GM12891 (cell line): Measurements from ENCODE around the gene PRKCA.

Experiments used
- DNase-seq: peaks from one replicate; pipeline ENCODE4 v3.0.0; 2011; ENCODE audit warnings: low spot score; ENCODE audit not compliant: insufficient read length
- FAIRE-seq: peaks from 2 replicates; lab custom pipeline; 2011; peaks lifted over from hg19 to GRCh38; lab: Jason Lieb, UNC
- PAX5 ChIP-seq: IDR thresholded peaks from 2 replicates; pipeline ENCODE4 v1.6.1; 2011; ENCODE audit warnings: low read length, moderate library complexity, mild to moderate bottlenecking; ENCODE audit not compliant: insufficient read depth, severe bottlenecking
- POLR2A ChIP-seq: IDR thresholded peaks from 2 replicates; pipeline ENCODE4 v1.6.1; 2011; ENCODE audit warnings: low read depth, low read length, control low read depth
- POLR2AphosphoS5 ChIP-seq: IDR thresholded peaks from 2 replicates; pipeline ENCODE4 v1.6.1; 2011; ENCODE audit warnings: low read depth, low read length, control low read depth
- POU2F2 ChIP-seq: IDR thresholded peaks from 2 replicates; pipeline ENCODE4 v1.6.1; 2011; ENCODE audit warnings: low read depth, mild to moderate bottlenecking, control low read depth, low read length, moderate library complexity
- SPI1 ChIP-seq: IDR thresholded peaks from 2 replicates; pipeline ENCODE4 v1.6.1; 2011; ENCODE audit warnings: low read depth, low read length, control low read depth
- TAF1 ChIP-seq: IDR thresholded peaks from 2 replicates; pipeline ENCODE4 v1.6.1; 2011; ENCODE audit warnings: low read depth, low read length, control low read depth

PRKCA gene

DNA sequence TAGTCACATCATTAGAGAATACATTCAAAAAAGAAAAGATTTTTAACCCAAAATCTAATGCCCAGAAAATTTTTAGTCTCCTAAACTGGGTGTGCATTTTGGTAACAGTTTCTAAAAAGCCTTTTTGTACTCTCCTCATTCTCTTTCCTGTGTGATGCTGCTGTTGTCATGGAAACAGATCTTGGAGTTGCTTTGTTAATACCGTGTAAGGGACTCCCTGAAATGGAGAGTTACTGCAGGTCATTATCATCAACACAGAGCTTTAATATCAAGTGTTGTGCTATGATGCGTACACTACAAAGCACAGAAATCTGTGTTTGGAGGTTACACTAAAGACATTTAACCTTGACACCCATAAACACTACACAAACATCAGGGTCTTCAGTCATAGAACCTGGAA lies 216.3 kb downstream of the PRKCA start:
- FAIRE-seq = no peak
- DNase-seq = no peak
- TF ChIP-seq PAX5 = no peak
- no peak for TF ChIP-seq SPI1
- TF ChIP-seq TAF1 = no peak
- no peak for TF ChIP-seq POU2F2
- no peak for TF ChIP-seq POLR2AphosphoS5
- no peak for TF ChIP-seq POLR2A

DNA sequence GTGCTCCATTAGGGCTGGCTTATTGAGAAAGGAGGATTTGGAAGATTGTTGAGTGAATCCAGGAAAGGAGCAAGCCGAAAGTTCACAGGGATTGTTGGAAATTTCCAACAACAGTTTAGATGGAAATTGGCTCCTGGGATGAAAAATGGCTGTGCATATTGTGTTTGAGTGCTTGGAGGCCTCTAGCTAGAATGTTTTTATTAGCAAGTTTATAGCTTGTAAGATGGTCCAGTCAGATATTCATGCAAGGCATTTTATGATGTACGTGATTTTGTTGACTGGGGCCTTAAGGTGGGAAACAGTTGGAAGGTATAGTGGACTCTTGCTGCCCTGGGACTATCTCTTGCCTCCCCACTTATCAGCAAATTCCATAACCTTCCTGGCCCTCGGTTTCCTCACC lies 216.7 kb downstream of the PRKCA start:
- FAIRE-seq = no peak
- TF ChIP-seq POU2F2 (no peak), SPI1 (no peak), PAX5 (no peak), POLR2AphosphoS5 (no peak), TAF1 (no peak), POLR2A (no peak)
- DNase-seq = no peak

DNA sequence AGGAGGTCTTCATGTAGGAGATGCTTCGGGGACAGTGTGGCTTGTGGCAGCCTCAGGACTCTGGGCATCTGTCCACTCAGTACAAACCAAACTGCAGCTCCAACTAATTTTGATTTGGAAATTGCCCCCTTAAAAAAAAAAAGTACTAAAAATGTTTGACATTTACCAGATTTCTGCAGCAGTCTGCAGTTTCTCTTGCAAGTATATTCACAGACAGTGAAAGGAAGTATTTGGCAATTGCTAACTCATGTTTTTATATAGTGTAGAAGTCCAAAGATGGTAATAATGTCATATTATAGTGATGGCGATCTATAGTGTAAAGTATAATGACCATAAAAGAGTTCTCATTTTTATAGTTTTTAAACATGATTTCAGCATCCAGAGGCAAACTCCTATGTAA lies 218.6 kb downstream of the PRKCA start:
- TF ChIP-seq TAF1 (no peak), POLR2AphosphoS5 (no peak), PAX5 (no peak), POU2F2 (no peak), SPI1 (no peak), POLR2A (no peak)
- DNase-seq (no peak), FAIRE-seq (no peak)

DNA sequence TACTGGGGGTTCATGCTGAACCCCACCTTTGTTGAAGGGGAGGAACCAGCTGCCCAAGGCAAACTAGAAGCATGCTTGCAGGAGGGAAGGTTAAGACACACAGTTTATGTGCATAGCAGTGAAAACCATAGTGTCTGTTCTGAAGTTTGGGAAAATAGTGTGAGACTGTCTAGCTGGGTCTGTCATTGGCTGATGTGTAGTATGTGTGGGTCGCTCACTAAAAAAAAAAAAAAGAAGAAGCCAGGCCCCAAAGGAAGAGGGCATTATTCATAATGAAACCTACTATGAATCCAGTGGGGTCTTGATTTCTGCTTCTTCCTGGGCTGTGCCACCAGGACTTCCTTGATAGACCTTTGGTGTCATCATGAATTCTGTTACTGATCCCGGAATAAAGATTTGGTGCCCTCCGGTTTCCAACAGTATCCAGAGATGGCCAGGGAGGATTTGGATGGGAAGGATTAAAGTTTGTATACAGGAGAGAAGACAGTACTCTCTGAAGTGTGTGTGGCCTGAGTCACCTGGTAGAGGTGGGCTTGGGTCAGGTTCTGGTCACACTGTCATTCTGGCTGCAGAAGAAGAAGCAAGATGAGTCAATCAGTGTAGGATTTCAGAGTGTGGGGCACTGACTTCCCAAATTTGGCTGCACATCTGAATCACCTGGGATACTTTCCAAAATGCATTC lies 220.3 kb downstream of the PRKCA start:
- FAIRE-seq (no peak), DNase-seq (no peak)
- TF ChIP-seq POU2F2 (no peak), PAX5 (no peak), SPI1 (no peak), POLR2A (no peak), TAF1 (no peak), POLR2AphosphoS5 (no peak)

DNA sequence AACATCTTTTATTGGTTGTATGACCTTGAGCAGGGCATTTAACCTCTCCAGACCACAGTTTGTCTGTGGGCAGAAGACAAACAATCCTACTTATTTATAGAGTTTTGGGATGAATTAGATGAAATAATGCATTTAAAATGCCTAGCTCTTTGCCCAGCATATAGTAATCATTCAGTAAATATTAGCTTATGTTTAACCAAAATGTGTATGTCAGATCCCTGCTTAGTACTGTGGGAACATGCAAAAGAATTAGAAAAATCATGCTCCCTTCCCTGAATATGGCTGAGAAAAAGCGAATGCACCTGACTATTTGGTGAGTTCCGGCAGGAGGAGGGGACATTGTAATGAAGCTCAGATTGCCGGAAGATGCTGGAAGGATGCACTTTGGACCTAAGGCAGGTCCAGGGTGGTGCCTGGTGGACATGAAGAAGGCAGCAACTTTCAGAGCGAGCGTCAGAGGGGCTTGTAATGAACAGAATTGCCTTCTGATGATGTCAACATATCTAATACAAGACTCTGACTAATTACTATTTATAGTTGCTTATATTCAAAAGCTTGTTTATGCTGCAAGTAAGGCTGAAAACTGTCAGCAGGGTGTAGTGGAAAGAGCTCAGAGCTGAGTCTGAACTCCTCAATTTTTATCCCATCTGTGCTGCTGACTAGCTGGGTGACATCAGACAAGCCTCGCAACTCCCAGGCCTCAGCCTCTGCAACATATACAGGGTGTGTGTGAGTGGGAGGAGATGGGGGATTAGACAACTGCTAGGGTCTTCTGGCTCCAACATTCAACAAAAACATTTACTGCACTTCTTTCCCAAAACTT lies 221.2 kb downstream of the PRKCA start:
- FAIRE-seq (no peak), DNase-seq (no peak)
- no peak for TF ChIP-seq PAX5
- TF ChIP-seq POLR2AphosphoS5 = no peak
- TF ChIP-seq POU2F2 = no peak
- TF ChIP-seq SPI1 = no peak
- no peak for TF ChIP-seq POLR2A
- no peak for TF ChIP-seq TAF1

DNA sequence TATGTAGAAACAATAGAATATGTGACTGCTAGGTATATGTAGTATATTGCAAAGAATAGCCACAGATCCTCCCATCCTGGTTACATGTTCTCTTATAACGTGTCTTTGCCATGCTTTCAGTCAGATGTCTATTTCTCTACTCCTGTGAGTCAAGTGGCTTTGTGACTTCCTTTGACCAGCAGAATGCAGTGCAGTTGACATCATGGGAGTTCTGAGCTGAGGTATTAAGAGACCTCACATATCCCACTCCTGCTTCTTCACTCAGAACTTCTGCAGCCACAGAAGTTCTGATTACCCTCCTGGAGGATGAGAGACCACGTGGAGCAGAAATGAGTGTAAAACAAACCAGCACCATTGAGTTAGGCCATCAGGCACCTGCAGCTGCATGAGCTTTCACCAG lies 222.5 kb downstream of the PRKCA start:
- TF ChIP-seq POLR2A (no peak), POLR2AphosphoS5 (no peak)
- FAIRE-seq (no peak), DNase-seq (no peak)

DNA sequence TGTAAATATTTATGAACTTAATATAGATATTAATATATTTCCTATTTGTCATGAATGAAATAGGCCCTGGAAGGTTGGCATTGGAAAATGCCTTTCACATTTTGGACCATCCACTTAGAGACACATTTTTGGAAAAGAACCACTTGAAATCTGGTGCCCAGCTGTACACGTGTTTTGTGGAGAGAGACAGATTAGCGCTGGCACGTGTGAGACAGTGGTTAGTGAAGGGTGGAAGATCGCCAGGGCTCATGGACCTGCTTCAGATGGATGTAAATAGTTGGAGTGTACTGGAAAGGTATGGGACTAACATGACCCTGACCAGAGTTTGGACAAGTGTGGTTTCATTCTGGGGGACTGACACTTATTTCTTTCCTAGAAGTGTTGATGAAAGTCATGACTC lies 222.9 kb downstream of the PRKCA start:
- DNase-seq (no peak), FAIRE-seq (no peak)
- no peak for TF ChIP-seq SPI1
- TF ChIP-seq TAF1 = no peak

DNA sequence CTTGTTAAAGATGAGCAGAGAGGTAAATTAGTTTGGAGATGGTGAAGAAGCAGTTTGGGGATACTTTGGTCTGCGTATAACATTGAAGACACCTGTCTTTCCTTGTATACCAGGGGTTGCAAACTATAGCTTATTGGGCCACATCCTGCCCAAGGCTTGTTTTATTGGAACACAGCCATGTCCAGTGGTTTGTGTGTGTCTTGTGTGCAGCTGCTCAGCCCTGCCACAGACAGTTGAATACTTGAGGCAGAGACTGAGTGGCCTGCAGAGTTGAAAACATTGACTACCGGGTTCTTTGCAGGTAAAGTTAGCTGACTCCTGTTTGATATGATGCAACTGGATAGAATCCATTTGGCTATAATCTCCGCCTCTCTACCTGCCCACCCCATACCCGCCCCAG lies 224.4 kb downstream of the PRKCA start:
- FAIRE-seq (no peak), DNase-seq (no peak)
- TF ChIP-seq TAF1 = no peak
- no peak for TF ChIP-seq SPI1
- TF ChIP-seq PAX5 = no peak
- no peak for TF ChIP-seq POU2F2
- no peak for TF ChIP-seq POLR2A
- TF ChIP-seq POLR2AphosphoS5 = no peak

DNA sequence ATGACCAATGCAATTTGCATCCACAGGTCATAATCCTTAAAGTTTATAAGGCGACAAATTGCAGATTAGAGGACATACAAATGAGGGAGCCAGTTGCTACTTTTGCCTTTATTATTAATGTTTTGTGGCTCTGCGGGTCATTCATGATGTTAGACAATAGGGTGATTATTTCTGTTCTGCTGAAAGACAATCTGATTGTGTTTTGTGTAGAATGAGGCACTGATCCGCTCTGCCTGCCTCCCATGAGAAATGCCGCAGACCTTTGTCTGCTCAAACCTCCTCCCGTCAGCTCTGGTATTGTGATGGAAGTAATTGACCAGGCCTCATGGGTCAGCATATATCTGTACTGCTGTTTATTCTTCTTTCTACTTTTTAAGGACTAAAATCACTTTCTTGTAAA lies 224.9 kb downstream of the PRKCA start:
- TF ChIP-seq SPI1 = no peak
- TF ChIP-seq POU2F2 = no peak
- no peak for TF ChIP-seq POLR2A
- TF ChIP-seq TAF1 = no peak
- FAIRE-seq (no peak), DNase-seq (no peak)

DNA sequence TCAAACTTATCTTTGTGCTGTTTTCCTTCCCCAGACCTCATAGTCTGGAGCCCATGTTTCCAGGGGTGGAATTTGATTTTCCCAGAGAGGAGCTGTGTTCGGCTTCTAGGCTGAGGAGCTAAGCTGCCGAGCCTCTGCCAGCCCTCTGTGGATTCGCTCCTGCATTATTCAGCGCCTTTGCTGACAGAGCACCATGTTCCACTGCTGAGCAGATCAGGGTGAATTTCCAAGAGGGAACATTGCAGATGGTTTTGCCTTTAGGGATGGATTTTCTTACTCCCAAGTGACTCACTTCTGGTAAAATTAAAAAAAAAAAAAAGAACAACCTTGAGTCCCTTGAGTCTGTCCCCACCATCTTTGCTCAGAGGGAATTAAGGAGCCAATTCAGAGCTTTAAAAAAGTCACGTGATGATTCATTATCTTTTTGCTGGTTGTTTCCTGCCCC lies 229.5 kb downstream of the PRKCA start:
- no peak for FAIRE-seq
- no peak for DNase-seq
- TF ChIP-seq POU2F2 (no peak), POLR2AphosphoS5 (no peak), PAX5 (no peak), TAF1 (no peak), POLR2A (no peak), SPI1 (no peak)
